Hematopoietic multipotent progenitor cell treated with erythropoietin and hydrocortisone succinate and interleukin-3 and kit ligand, for 8 days (in vitro differentiated cells): ENCODE data around the gene TIAM2.

Source experiments
- DNase-seq: peaks from one replicate; pipeline ENCODE4 v3.0.0-alpha.2; 2015

TIAM2 gene

GRCh38 chr6:155141512-155141911, 146.4 kb downstream of the TIAM2 start:
- DNase-seq, result no peak

GRCh38 chr6:155142168-155143028, 147.3 kb downstream of the TIAM2 start:
- DNase-seq, result no peak

GRCh38 chr6:155143029-155143577, 148.0 kb downstream of the TIAM2 start:
- peak; percentile 10 for DNase-seq

GRCh38 chr6:155143578-155144106, 148.5 kb downstream of the TIAM2 start:
- DNase-seq, result no peak

GRCh38 chr6:155146205-155146604, 151.1 kb downstream of the TIAM2 start:
- no peak for DNase-seq

GRCh38 chr6:155147958-155148663, 153.0 kb downstream of the TIAM2 start:
- DNase-seq, result no peak

- DNase-seq, result peak; percentile 56
These were observed 156.0 kb downstream of the TIAM2 start for GRCh38 chr6:155150967-155151671.

GRCh38 chr6:155152211-155153076, 157.3 kb downstream of the TIAM2 start:
- no peak for DNase-seq

- DNase-seq, result peak; percentile 33
These were observed 159.2 kb downstream of the TIAM2 start for GRCh38 chr6:155154158-155154830.

GRCh38 chr6:155155787-155156447, 160.8 kb downstream of the TIAM2 start:
- no peak for DNase-seq

- DNase-seq, result no peak
These were observed 162.0 kb downstream of the TIAM2 start for GRCh38 chr6:155157101-155157500.

- DNase-seq, result no peak
These were observed 163.1 kb downstream of the TIAM2 start for GRCh38 chr6:155158030-155158843.

GRCh38 chr6:155162682-155163081, 167.6 kb downstream of the TIAM2 start:
- DNase-seq, result no peak

GRCh38 chr6:155163601-155164000, 168.5 kb downstream of the TIAM2 start:
- DNase-seq, result no peak

GRCh38 chr6:155165029-155165710, 170.1 kb downstream of the TIAM2 start:
- DNase-seq, result no peak

- DNase-seq, result no peak
These were observed 175.4 kb downstream of the TIAM2 start for GRCh38 chr6:155170519-155170918.

- DNase-seq, result peak; percentile 33
These were observed 176.1 kb downstream of the TIAM2 start for GRCh38 chr6:155171109-155171746.

- DNase-seq, result no peak
These were observed 176.8 kb downstream of the TIAM2 start for GRCh38 chr6:155171747-155172449.
